Adrenal gland (tissue), 12 donors: ENCODE data around the gene ANTXRL. TPM values are rescaled to one million over a fixed set of nuclear protein-coding genes. Genes with fewer than 3 reads are reported as not detected.
"Not testable (repeated sequence)": the region's sequence is repeated elsewhere in the genome, so short reads cannot be mapped to it uniquely, and the experiment has no call there.

Experiments
- DNase-seq, 7 donors: peaks; one replicate each; pipeline ENCODE4 v3.0.0-alpha.2; 2019 to 2020
- H3K27ac ChIP-seq, 5 donors: fragments of 200-600 bp; sonication (generic) in 4 of 5; 1 replicate in 3 of 5; 2 replicates in 2 of 5; pipeline versions ENCODE4 v1.5.1 to v1.8.0; 2016 to 2020; ENCODE audit warnings: mild to moderate bottlenecking in 1 of 5
- H3K27me3 ChIP-seq: fragments of 200-600 bp; 2 replicates; pipeline ENCODE4 v1.8.0; 2021
- H3K36me3 ChIP-seq, 2 donors: fragments of 200-600 bp; replicated peaks in 1 of 2; 1 replicate in 1 of 2; 2 replicates in 1 of 2; pipeline versions ENCODE4 v1.5.1 to v1.8.0; 2018 to 2022
- H3K4me1 ChIP-seq, 2 donors: fragments of 200-600 bp; replicated peaks in 1 of 2; 1 replicate in 1 of 2; 2 replicates in 1 of 2; pipeline versions ENCODE4 v1.5.1 to v1.8.0; 2018 to 2021
- H3K4me3 ChIP-seq, 4 donors: fragments of 200-600 bp; sonication (generic) in 3 of 4; one replicate each; pipeline ENCODE4 v1.5.1; 2016 to 2018
- H3K9me3 ChIP-seq, 3 donors: fragments of 200-600 bp; sonication (generic) in 1 of 3; replicated peaks in 1 of 3; 1 replicate in 2 of 3; 2 replicates in 1 of 3; pipeline versions ENCODE4 v1.5.1 to v1.8.0; 2016 to 2021
- CTCF ChIP-seq, 6 experiments: fragments of 450-650 bp in 4 of 6; fragments of 200-600 bp in 2 of 6; sonication (generic) in 1 of 6; IDR thresholded peaks; 1 replicate in 5 of 6; 2 replicates in 1 of 6; pipeline versions ENCODE4 v1.5.1 to v1.8.0; 2016 to 2021; ENCODE audit warnings: antibody characterized with exemption in 6 of 6, mild to moderate bottlenecking in 2 of 6, moderate library complexity in 1 of 6
- POLR2A ChIP-seq, 2 donors: fragments of 450-650 bp; IDR thresholded peaks; one replicate each; pipeline ENCODE4 v1.6.1; 2017; ENCODE audit warnings: antibody characterized with exemption in 2 of 2, mild to moderate bottlenecking in 2 of 2, moderate library complexity in 1 of 2
- WGBS, 4 donors: extraction: QIAGEN DNeasy Blood & Tissue Kit in 2 of 4; methylation state at CpG; one replicate each; pipeline versions ENCODE4 v1.1.5 to v1.1.7; 2013 to 2017; 5-methylcytosine and 5-hydroxymethylcytosine counted together
- intact Hi-C, 2 donors: fragments of 100-400 bp; cut with DNase I; formaldehyde crosslinking; loops; one replicate each; pipeline versions ENCODE4 v1.14.1 to v1.15.0; 2022 to 2023
- polyA plus RNA-seq, 3 donors: library from polyadenylated mRNA; stranded (reverse); fragments of 200-250 nt in 2 of 3; fragments of 350-450 nt in 1 of 3; fragmentation: Illumina TruSeq in 1 of 3; extraction: RNeasy Lipid Tissue Mini Kit (QIAGEN cat#74804) in 1 of 3; gene quantifications; one replicate each; pipeline ENCODE4 v1.2.3, GENCODE V29; 2013 to 2014
- total RNA-seq, 9 donors: library from RNA; depleted of rRNA in 4 of 9; stranded (reverse); fragments of >200 nt in 4 of 9; fragments of 120-200 nt in 1 of 9; fragmentation: NEBNext Ultra II Directional in 1 of 9; extraction: Animal tissue kit (Norgen Biotek cat#: 25700) in 1 of 9; gene quantifications; one replicate each; pipeline versions ENCODE4 v1.1.0 to v1.2.4, GENCODE V29; 2013 to 2023
- donor health status: healthy with polysubstance abuse.
- donor health status: Bipolar disorder and iron deficiency.
- donor health status: DM: yes; HTN: yes; CAD: no.
- donor health status: DM: no; HTN: no; CAD: no.
- donor health status: DM: no; HTN: no; CAD: no.
- donor health status: DM: yes; HTN: yes; CAD: no.

ANTXRL gene
- total and polyA plus RNA-seq, 12 donors, result 0.11 to 1.3 (median 0.43) TPM; not detected in 6

GRCh38 chr10:46240684-46241565 lies 45.9 kb upstream of the ANTXRL start:
- 90 to 100% (median 99%) methylated on average over 2 of the region's 2 CpGs for WGBS, 4 donors
- DNase-seq, result peak in 2 of 7 donors; percentile 4 to 23

DNA sequence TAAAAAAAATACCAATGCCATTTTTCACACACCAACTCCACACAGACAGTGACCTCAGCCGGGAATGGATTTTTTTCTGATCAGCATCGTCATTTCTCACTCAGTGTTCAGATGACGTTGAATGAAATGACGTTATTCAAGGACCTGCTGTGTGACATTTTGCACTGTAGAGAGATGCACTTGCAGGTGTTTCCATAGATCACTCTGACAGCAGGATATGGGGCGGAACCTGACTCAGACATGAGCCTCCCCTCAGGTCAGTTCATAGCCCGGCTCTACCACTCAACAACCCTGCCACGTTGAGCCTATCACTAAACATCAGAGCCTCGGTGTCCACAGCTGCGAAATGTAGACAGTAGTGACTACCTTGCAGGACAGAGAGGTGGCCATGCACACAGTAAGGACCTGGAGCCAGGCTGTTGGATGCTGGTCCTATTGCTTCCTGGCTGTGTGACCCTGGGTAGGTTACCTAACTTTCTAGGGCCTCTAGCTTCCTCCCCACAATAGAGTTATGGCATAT lies 41.4 kb upstream of the ANTXRL start:
- peak in 1 of 7 donors; percentile 39 for DNase-seq
- intact Hi-C loops, result no loop called here
- Histone ChIP-seq H3K27me3 (no peaks in the 10 kb centered on the region), H3K36me3 (no peaks in the 10 kb centered on the region), H3K27ac (no peak overlapping the region), H3K9me3 (peaks cover 0 to 7% (median 0%) of the 10 kb centered on the region in 3 donors), H3K4me1 (no peaks in the 10 kb centered on the region), H3K4me3 (no peak overlapping the region)
- TF ChIP-seq CTCF (IDR thresholded peaks at IDR 0.05) (no peak), POLR2A (IDR thresholded peaks at IDR 0.05) (no peak)
- 82 to 84% (median 83%) methylated on average over 9 of the region's 9 CpGs for WGBS, 4 donors

More at GRCh38 chr10:46240684-46241565, 45.9 kb upstream of the ANTXRL start:
- peaks cover 0 to 7% (median 0%) of the 10 kb centered on the region in 3 donors for H3K9me3 ChIP-seq
- TF ChIP-seq CTCF (IDR thresholded peaks at IDR 0.05) (no peak), POLR2A (IDR thresholded peaks at IDR 0.05) (no peak)
- no peak overlapping the region for H3K27ac ChIP-seq
- no peaks in the 10 kb centered on the region for H3K27me3 ChIP-seq
- no peaks in the 10 kb centered on the region for H3K4me1 ChIP-seq
- no peaks in the 10 kb centered on the region for H3K36me3 ChIP-seq
- no peak overlapping the region for H3K4me3 ChIP-seq
- intact Hi-C loops, result no loop called here

DNA sequence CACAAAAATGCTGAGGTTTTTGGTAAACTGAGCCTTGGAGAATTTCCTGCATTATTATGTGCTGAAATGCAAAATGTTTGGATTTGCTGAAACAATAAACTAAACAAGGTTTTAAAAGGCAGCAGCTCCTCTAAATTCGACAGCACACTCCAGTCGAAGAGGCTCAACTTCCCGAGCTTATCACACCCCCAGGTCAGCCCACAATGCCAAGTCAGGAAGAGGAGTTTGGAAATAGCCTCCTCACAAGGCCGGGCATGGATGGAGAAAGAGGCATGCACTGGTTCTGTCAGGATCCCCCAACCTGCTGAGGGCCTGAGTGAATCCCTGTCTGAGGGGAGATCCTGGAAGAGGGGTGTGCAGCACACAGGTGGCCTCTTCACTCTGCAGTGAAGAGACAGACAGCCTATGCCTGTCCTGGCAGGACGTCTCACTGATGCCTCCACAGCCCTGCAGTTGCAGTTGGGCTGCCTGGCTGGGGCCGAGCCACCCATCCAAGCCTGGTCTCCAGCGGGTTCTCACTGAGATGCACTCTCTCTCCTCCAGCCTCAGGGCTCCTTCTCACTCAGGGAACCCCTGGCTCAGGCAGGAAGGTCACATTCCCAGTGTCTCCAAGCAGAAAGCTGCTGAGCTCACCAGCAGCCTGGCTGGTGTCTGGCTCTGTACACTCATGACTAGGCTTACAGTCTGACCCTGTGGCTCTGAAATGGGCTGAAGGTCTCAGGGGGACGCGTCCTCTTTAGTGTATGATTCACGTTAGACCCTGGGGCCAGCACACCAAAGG lies 40.2 kb upstream of the ANTXRL start:
- H3K27ac ChIP-seq, H3K4me3 ChIP-seq, H3K36me3 ChIP-seq, intact Hi-C loops, H3K9me3 ChIP-seq, H3K27me3 ChIP-seq, H3K4me1 ChIP-seq: not testable (repeated sequence)
- peak in 2 of 7 donors; percentile 4 to 23 for DNase-seq
- 80 to 99% (median 86%) methylated on average over 6 to 10 of the region's 10 CpGs for WGBS, 4 donors

GRCh38 chr10:46247181-46247475 lies 39.7 kb upstream of the ANTXRL start:
- Histone ChIP-seq H3K4me3 (no peak overlapping the region), H3K36me3 (no peaks in the 10 kb centered on the region), H3K9me3 (peaks cover 0 to under 1% (median 0%) of the 10 kb centered on the region in 3 donors), H3K27ac (no peak overlapping the region), H3K27me3 (no peaks in the 10 kb centered on the region), H3K4me1 (no peaks in the 10 kb centered on the region)
- intact Hi-C loops, result no loop called here
- 80 to 88% (median 87%) methylated on average over 3 of the region's 3 CpGs for WGBS, 4 donors
- TF ChIP-seq CTCF (IDR thresholded peaks at IDR 0.05) (no peak), POLR2A (IDR thresholded peaks at IDR 0.05) (no peak)
- DNase-seq, result peak in 1 of 7 donors; percentile 27
